ENCODE results near the gene STIMATE.

GRCh38 chr3:52926554-52926953, 29.2 kb upstream of the STIMATE start:
- TF ChIP-seq CTCF (IDR thresholded peaks at IDR 0.05 in 8 of 11, conservative IDR thresholded peaks at IDR 0.05 in 3 of 11), result no peak
- TF ChIP-seq POLR2A (IDR thresholded peaks at IDR 0.05), result no peak

Measured in spleen (tissue), 7 donors.